Skin of body (tissue), 2 donors: Measurements from ENCODE around the gene CEP128. TPM values are rescaled to one million over a fixed set of nuclear protein-coding genes. Genes with fewer than 3 reads are reported as not detected.

Experiments used
- DNase-seq: peaks from one replicate; lab custom pipeline; 2025; lab: John Stamatoyannopoulos, UW
- total RNA-seq: library from RNA; depleted of rRNA; stranded (reverse); fragments of >200 nt; gene quantifications from one replicate; pipeline ENCODE4 v1.2.3, GENCODE V29; 2014

The CEP128 gene
- total RNA-seq, 1 donor from 2014 or later = 11.8 TPM

GRCh38 chr14:80902608-80903007, 38.9 kb downstream of the CEP128 start:
- DNase-seq = no peak

GRCh38 chr14:80901822-80902221, 39.7 kb downstream of the CEP128 start:
- DNase-seq = no peak

- no peak for DNase-seq
Observed at GRCh38 chr14:80901260-80901659, 40.3 kb downstream of the CEP128 start.

GRCh38 chr14:80872645-80873044, 68.9 kb downstream of the CEP128 start:
- no peak for DNase-seq

- no peak for DNase-seq
Observed at GRCh38 chr14:80868260-80868659, 73.3 kb downstream of the CEP128 start.

GRCh38 chr14:80867798-80868197, 73.7 kb downstream of the CEP128 start:
- DNase-seq = no peak

GRCh38 chr14:80867091-80867490, 74.4 kb downstream of the CEP128 start:
- DNase-seq = no peak

- DNase-seq = no peak
Observed at GRCh38 chr14:80865565-80865964, 76.0 kb downstream of the CEP128 start.

GRCh38 chr14:80862983-80863382, 78.6 kb downstream of the CEP128 start:
- no peak for DNase-seq

GRCh38 chr14:80862541-80862940, 79.0 kb downstream of the CEP128 start:
- DNase-seq = no peak

- no peak for DNase-seq
Observed at GRCh38 chr14:80850197-80850814, 91.2 kb downstream of the CEP128 start.

GRCh38 chr14:80847070-80847469, 94.5 kb downstream of the CEP128 start:
- DNase-seq = no peak

- no peak for DNase-seq
Observed at GRCh38 chr14:80845856-80846255, 95.7 kb downstream of the CEP128 start.

- no peak for DNase-seq
Observed at GRCh38 chr14:80844872-80845271, 96.7 kb downstream of the CEP128 start.

- DNase-seq = no peak
Observed at GRCh38 chr14:80839743-80840142, 101.8 kb downstream of the CEP128 start.

GRCh38 chr14:80809663-80810062, 131.9 kb downstream of the CEP128 start:
- no peak for DNase-seq

- DNase-seq = no peak
Observed at GRCh38 chr14:80805136-80805535, 136.4 kb downstream of the CEP128 start.

- DNase-seq = no peak
Observed at GRCh38 chr14:80798878-80799277, 142.7 kb downstream of the CEP128 start.

GRCh38 chr14:80798211-80798610, 143.3 kb downstream of the CEP128 start:
- DNase-seq = no peak

GRCh38 chr14:80792771-80793170, 148.8 kb downstream of the CEP128 start:
- no peak for DNase-seq

GRCh38 chr14:80787876-80788275, 153.7 kb downstream of the CEP128 start:
- DNase-seq = no peak

GRCh38 chr14:80784820-80785219, 156.7 kb downstream of the CEP128 start:
- no peak for DNase-seq

- DNase-seq = no peak
Observed at GRCh38 chr14:80781972-80782367, 159.6 kb downstream of the CEP128 start.

- no peak for DNase-seq
Observed at GRCh38 chr14:80780500-80780899, 161.0 kb downstream of the CEP128 start.
